ENCODE data around the gene SLC25A13. TPM values are rescaled to one million over a fixed set of nuclear protein-coding genes. Genes with fewer than 3 reads are reported as not detected.

The SLC25A13 gene
- total RNA-seq, 1 donor from 2014 or later: 25.3 TPM

- no peak for TF ChIP-seq POLR2A (IDR thresholded peaks at IDR 0.05)
- TF ChIP-seq POLR2AphosphoS5 (IDR thresholded peaks at IDR 0.05; ENCODE audit: insufficient read depth in 1 of 2, low read depth in 1 of 2): no peak
- TF ChIP-seq CTCF (IDR thresholded peaks at IDR 0.05): no peak
- H3K36me3 ChIP-seq: no peaks in the 10 kb centered on the region
- H3K27ac ChIP-seq: no peak overlapping the region
- no peaks in the 10 kb centered on the region for H3K27me3 ChIP-seq
- H3K4me1 ChIP-seq: no peaks in the 10 kb centered on the region
- H3K4me3 ChIP-seq: no peak overlapping the region
- DNase-seq (ENCODE audit: extremely low spot score in 2 of 2): no peak
- intact Hi-C loops (cut with DNase I): no loop called here
- no peaks in the 10 kb centered on the region for H3K9me3 ChIP-seq
Measured at GRCh38 chr7:96084881-96085553, 236.9 kb downstream of the SLC25A13 start.

DNA sequence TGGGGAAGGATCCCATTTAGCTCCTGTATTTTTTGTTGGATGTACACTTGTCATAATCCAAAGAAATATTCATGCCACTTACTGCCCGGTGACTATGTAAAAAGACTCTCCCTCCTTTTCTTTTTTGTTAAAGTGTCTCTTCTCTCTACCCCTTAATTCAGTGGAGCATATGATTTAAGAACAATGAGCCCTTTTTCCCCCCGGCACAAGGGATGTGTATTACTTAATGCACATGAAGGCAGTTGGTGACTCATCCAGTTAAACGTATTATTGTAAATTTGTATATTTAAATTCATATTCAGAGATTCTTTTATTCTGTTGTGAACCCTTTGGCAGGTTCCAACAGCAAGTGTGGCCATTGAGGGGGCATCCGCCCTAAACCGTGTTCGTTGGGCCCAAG, 241.9 kb downstream of the SLC25A13 start:
- no peak overlapping the region for H3K27ac ChIP-seq
- no peak for TF ChIP-seq CTCF (IDR thresholded peaks at IDR 0.05)
- TF ChIP-seq POLR2A (IDR thresholded peaks at IDR 0.05): no peak
- H3K4me3 ChIP-seq: no peak overlapping the region
- no peak for DNase-seq (ENCODE audit: extremely low spot score in 2 of 2)
- no peaks in the 10 kb centered on the region for H3K36me3 ChIP-seq
- H3K9me3 ChIP-seq: no peaks in the 10 kb centered on the region
- no peaks in the 10 kb centered on the region for H3K27me3 ChIP-seq
- peaks cover 10% of the 10 kb centered on the region for H3K4me1 ChIP-seq
- intact Hi-C loops (cut with DNase I): no loop called here

DNA sequence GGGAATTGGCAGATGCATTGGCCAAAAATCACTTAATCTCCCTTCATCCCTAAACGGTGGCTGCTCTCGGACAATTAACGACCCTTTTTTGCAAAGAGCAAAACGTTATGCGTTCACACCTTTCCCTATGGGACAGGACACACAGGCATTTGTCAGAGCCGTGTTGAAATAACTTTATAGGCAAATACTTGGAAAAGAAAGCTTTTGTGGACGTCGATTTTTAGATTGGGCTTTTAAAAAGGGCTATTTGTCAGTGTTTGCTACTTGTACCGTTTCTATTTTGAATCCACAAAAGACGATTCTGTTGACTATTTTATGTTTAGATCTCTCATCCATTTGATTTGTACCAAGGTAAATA, 245.6 kb downstream of the SLC25A13 start:
- H3K4me3 ChIP-seq: peak overlapping the region; percentile 45 to 58
- intact Hi-C loops (cut with DNase I): loop anchor here (10.0 kb wide), 1 partner anchor 948 kb away; the partner anchor contains the start of gene DLX5
- no peak for TF ChIP-seq CTCF (IDR thresholded peaks at IDR 0.05)
- no peak for TF ChIP-seq POLR2AphosphoS5 (IDR thresholded peaks at IDR 0.05; ENCODE audit: insufficient read depth in 1 of 2, low read depth in 1 of 2)
- no peak for TF ChIP-seq POLR2A (IDR thresholded peaks at IDR 0.05)

DNA sequence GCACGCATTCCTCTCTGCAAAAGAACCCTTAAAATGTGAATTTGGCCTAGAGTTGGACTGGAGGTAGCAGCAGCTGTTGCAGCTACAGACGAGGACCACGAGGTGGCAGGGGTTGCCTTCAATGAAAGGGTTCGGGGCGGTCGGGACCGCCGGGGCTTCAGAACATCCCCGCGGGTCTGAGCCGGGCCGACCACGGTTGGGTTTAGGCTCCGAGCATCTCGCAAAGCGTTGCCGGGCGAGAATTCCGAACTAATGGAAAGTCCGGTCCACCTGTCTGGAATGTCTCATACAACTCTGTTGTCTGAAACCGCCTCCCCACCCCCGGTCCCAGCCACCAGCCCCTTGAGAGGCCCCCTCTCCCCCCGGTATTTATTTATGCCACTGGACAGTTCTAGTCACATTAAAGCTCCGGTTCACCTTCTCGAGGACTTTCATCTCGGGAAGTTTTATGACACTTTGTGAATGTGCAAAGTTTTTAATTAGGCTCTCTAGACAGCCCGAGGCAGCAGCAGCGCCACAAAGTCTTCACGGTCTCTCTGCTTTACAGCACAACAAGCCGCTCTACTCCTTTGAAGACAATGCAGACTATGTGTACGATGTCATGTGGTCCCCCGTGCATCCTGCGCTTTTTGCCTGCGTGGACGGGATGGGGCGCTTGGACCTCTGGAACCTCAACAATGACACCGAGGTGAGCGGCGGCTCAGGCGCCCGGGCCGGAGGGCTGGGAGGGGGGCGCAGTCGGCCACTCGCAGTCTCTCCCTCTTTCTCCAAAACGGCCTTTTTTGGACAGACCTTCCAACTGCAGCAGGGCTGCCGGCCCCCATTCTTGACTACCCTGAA, 246.2 kb downstream of the SLC25A13 start:
- peak in 1 of 2 donors; percentile 85 for DNase-seq (ENCODE audit: extremely low spot score in 2 of 2)
- TF ChIP-seq CTCF (IDR thresholded peaks at IDR 0.05): peak; percentile 43 to 79 (median 65)
- TF ChIP-seq POLR2AphosphoS5 (IDR thresholded peaks at IDR 0.05; ENCODE audit: insufficient read depth in 1 of 2, low read depth in 1 of 2): no peak
- intact Hi-C loops (cut with DNase I): loop anchor here (10.0 kb wide), 1 partner anchor 949 kb away; the partner anchor contains the start of gene DLX5

More for the DNA sequence above, 245.6 kb downstream of the SLC25A13 start:
- Histone ChIP-seq H3K27ac (no peak overlapping the region), H3K27me3 (no peaks in the 10 kb centered on the region), H3K9me3 (no peaks in the 10 kb centered on the region), H3K4me1 (peaks cover 10% of the 10 kb centered on the region), H3K36me3 (no peaks in the 10 kb centered on the region)
- no peak for DNase-seq (ENCODE audit: extremely low spot score in 2 of 2)

DNA sequence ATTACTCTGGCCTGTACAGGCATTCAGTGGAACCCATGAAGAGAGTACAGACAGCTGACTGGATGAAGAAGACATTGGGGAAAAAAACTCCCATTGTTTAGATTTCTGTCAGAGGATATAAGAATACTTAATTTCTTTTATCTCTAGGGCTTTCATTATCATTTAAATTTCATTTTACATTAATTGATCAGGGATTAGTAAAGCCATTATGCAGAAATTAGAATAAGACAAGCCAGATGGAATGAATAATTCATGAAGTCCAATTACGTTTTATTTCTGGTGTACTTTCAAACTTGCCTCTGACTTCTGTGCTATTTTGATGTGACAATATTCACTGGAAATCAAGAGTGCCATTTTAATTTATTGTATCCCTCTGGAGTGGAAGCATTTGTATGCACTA, 247.0 kb downstream of the SLC25A13 start:
- no peak for TF ChIP-seq POLR2AphosphoS5 (IDR thresholded peaks at IDR 0.05; ENCODE audit: insufficient read depth in 1 of 2, low read depth in 1 of 2)
- TF ChIP-seq CTCF (IDR thresholded peaks at IDR 0.05): no peak
- no peak for TF ChIP-seq POLR2A (IDR thresholded peaks at IDR 0.05)
- Histone ChIP-seq H3K27ac (no peak overlapping the region), H3K4me1 (peaks cover 10% of the 10 kb centered on the region), H3K27me3 (no peaks in the 10 kb centered on the region), H3K9me3 (no peaks in the 10 kb centered on the region), H3K36me3 (no peaks in the 10 kb centered on the region), H3K4me3 (no peak overlapping the region)
- DNase-seq (ENCODE audit: extremely low spot score in 2 of 2): no peak
- intact Hi-C loops (cut with DNase I): loop anchor here (10.0 kb wide), 1 partner anchor 950 kb away; the partner anchor contains the start of gene DLX5

More for the DNA sequence above, 246.2 kb downstream of the SLC25A13 start:
- Histone ChIP-seq H3K4me1 (peaks cover 10% of the 10 kb centered on the region), H3K36me3 (no peaks in the 10 kb centered on the region), H3K4me3 (peak overlapping the region; percentile 45 to 58), H3K9me3 (no peaks in the 10 kb centered on the region), H3K27me3 (no peaks in the 10 kb centered on the region), H3K27ac (no peak overlapping the region)

Data from vagina (tissue), 2 donors.